ENCODE data around the gene SLC25A28.

Gene SLC25A28

GRCh38 chr10:99620711-99621453, 643 bp upstream of the SLC25A28 start:
- Histone ChIP-seq H3K4ac (ENCODE audit: low read length) (peak overlapping the region; percentile 25), H2BK12ac (ENCODE audit: low read length) (no peak overlapping the region), H3K9me3 (replicated peaks in 1 of 2; ENCODE audit: control insufficient read depth in 2 of 2, insufficient read depth in 1 of 2, low read depth in 1 of 2, low read length in 2 of 2) (no peaks in the 10 kb centered on the region), H2BK120ac (ENCODE audit: low read depth, low read length) (no peak overlapping the region), H3K27ac (replicated peaks; ENCODE audit: low read length) (peak overlapping the region; percentile 92), H4K8ac (ENCODE audit: low read depth, low read length) (no peak overlapping the region), H3K4me3 (ENCODE audit: low read length in 2 of 2) (peak overlapping the region; percentile 72 to 93), H3K9ac (ENCODE audit: low read depth, low read length, poor library complexity) (peak overlapping the region; percentile 96), H3K27me3 (ENCODE audit: control insufficient read depth in 3 of 3, insufficient read depth in 3 of 3, low read depth in 1 of 3, low read length in 3 of 3) (no peaks in the 10 kb centered on the region), H2AK5ac (ENCODE audit: low read depth, low read length) (peak overlapping the region; percentile 22), H3K4me1 (ENCODE audit: control insufficient read depth in 2 of 2, insufficient read depth in 1 of 2, low read depth in 1 of 2, low read length in 2 of 2) (peaks cover 5 to 13% of the 10 kb centered on the region in 2 donors), H3K14ac (ENCODE audit: low read length) (peak overlapping the region; percentile 77), H3K4me2 (ENCODE audit: insufficient read depth, low read length, poor library complexity, severe bottlenecking) (peak overlapping the region; percentile 91), H2AFZ (ENCODE audit: low read length) (peak overlapping the region; percentile 94), H4K91ac (ENCODE audit: low read depth, low read length, poor library complexity) (no peak overlapping the region), H3K36me3 (replicated peaks in 1 of 2; ENCODE audit: control insufficient read depth in 2 of 2, insufficient read depth in 2 of 2, low read length in 2 of 2) (no peaks in the 10 kb centered on the region), H3K79me1 (ENCODE audit: low read depth, low read length) (no peaks in the 10 kb centered on the region), H2BK5ac (ENCODE audit: low read length) (peak overlapping the region; percentile 95), H3K23ac (ENCODE audit: low read depth, low read length, poor library complexity) (peak overlapping the region; percentile 96), H2BK15ac (ENCODE audit: low read length) (peak overlapping the region; percentile 39), H3K18ac (ENCODE audit: low read length) (peak overlapping the region; percentile 95)
- WGBS, 2 donors (ENCODE audit: extremely low coverage in 2 of 2, insufficient read length in 2 of 2, insufficient replicate concordance in 1 of 2) = no CpG with 5 or more reads among the region's 78 CpGs
- peak; percentile 99 for DNase-seq (ENCODE audit: low spot score)

GRCh38 chr10:99619090-99619800, 994 bp downstream of the SLC25A28 start:
- H3K4me1 ChIP-seq (ENCODE audit: control insufficient read depth in 2 of 2, insufficient read depth in 1 of 2, low read depth in 1 of 2, low read length in 2 of 2) = peaks cover 5 to 13% of the 10 kb centered on the region in 2 donors
- H4K8ac ChIP-seq (ENCODE audit: low read depth, low read length) = no peak overlapping the region
- no peak overlapping the region for H2BK15ac ChIP-seq (ENCODE audit: low read length)
- no peaks in the 10 kb centered on the region for H3K9me3 ChIP-seq (replicated peaks in 1 of 2; ENCODE audit: control insufficient read depth in 2 of 2, insufficient read depth in 1 of 2, low read depth in 1 of 2, low read length in 2 of 2)
- H2AK5ac ChIP-seq (ENCODE audit: low read depth, low read length) = no peak overlapping the region
- peak overlapping the region; percentile 90 for H3K4me2 ChIP-seq (ENCODE audit: insufficient read depth, low read length, poor library complexity, severe bottlenecking)
- H2BK120ac ChIP-seq (ENCODE audit: low read depth, low read length) = no peak overlapping the region
- peak overlapping the region; percentile 76 to 92 for H3K4me3 ChIP-seq (ENCODE audit: low read length in 2 of 2)
- WGBS, 2 donors (ENCODE audit: extremely low coverage in 2 of 2, insufficient read length in 2 of 2, insufficient replicate concordance in 1 of 2) = 100% methylated on average over 1 to 2 of the region's 9 CpGs
- no peak overlapping the region for H2BK12ac ChIP-seq (ENCODE audit: low read length)
- H3K9ac ChIP-seq (ENCODE audit: low read depth, low read length, poor library complexity) = peak overlapping the region; percentile 9
- H2AFZ ChIP-seq (ENCODE audit: low read length) = peak overlapping the region; percentile 76
- H3K18ac ChIP-seq (ENCODE audit: low read length) = no peak overlapping the region
- H2BK5ac ChIP-seq (ENCODE audit: low read length) = no peak overlapping the region
- H3K79me1 ChIP-seq (ENCODE audit: low read depth, low read length) = no peaks in the 10 kb centered on the region
- H3K23ac ChIP-seq (ENCODE audit: low read depth, low read length, poor library complexity) = no peak overlapping the region
- H3K27me3 ChIP-seq (ENCODE audit: control insufficient read depth in 3 of 3, insufficient read depth in 3 of 3, low read depth in 1 of 3, low read length in 3 of 3) = no peaks in the 10 kb centered on the region
- peaks cover 0 to 11% of the 10 kb centered on the region in 2 donors for H3K36me3 ChIP-seq (replicated peaks in 1 of 2; ENCODE audit: control insufficient read depth in 2 of 2, insufficient read depth in 2 of 2, low read length in 2 of 2)
- no peak overlapping the region for H3K27ac ChIP-seq (replicated peaks; ENCODE audit: low read length)
- no peak for DNase-seq (ENCODE audit: low spot score)
- H4K91ac ChIP-seq (ENCODE audit: low read depth, low read length, poor library complexity) = no peak overlapping the region
- no peak overlapping the region for H3K14ac ChIP-seq (ENCODE audit: low read length)
- H3K4ac ChIP-seq (ENCODE audit: low read length) = no peak overlapping the region

GRCh38 chr10:99617696-99618095, 2.5 kb downstream of the SLC25A28 start:
- Histone ChIP-seq H3K27me3 (ENCODE audit: control insufficient read depth in 3 of 3, insufficient read depth in 3 of 3, low read depth in 1 of 3, low read length in 3 of 3) (no peaks in the 10 kb centered on the region), H2BK120ac (ENCODE audit: low read depth, low read length) (no peak overlapping the region), H3K4me2 (ENCODE audit: insufficient read depth, low read length, poor library complexity, severe bottlenecking) (no peak overlapping the region), H3K23ac (ENCODE audit: low read depth, low read length, poor library complexity) (no peak overlapping the region), H3K14ac (ENCODE audit: low read length) (no peak overlapping the region), H2AFZ (ENCODE audit: low read length) (no peak overlapping the region), H2BK12ac (ENCODE audit: low read length) (no peak overlapping the region), H3K36me3 (replicated peaks in 1 of 2; ENCODE audit: control insufficient read depth in 2 of 2, insufficient read depth in 2 of 2, low read length in 2 of 2) (peaks cover 0 to 17% of the 10 kb centered on the region in 2 donors), H2BK15ac (ENCODE audit: low read length) (no peak overlapping the region), H4K8ac (ENCODE audit: low read depth, low read length) (no peak overlapping the region), H3K4me3 (ENCODE audit: low read length in 2 of 2) (no peak overlapping the region), H3K27ac (replicated peaks; ENCODE audit: low read length) (no peak overlapping the region), H3K9ac (ENCODE audit: low read depth, low read length, poor library complexity) (no peak overlapping the region), H2BK5ac (ENCODE audit: low read length) (no peak overlapping the region), H4K91ac (ENCODE audit: low read depth, low read length, poor library complexity) (no peak overlapping the region), H3K4ac (ENCODE audit: low read length) (no peak overlapping the region), H3K4me1 (ENCODE audit: control insufficient read depth in 2 of 2, insufficient read depth in 1 of 2, low read depth in 1 of 2, low read length in 2 of 2) (peaks cover 5 to 13% of the 10 kb centered on the region in 2 donors), H3K79me1 (ENCODE audit: low read depth, low read length) (no peaks in the 10 kb centered on the region), H2AK5ac (ENCODE audit: low read depth, low read length) (no peak overlapping the region), H3K9me3 (replicated peaks in 1 of 2; ENCODE audit: control insufficient read depth in 2 of 2, insufficient read depth in 1 of 2, low read depth in 1 of 2, low read length in 2 of 2) (no peaks in the 10 kb centered on the region), H3K18ac (ENCODE audit: low read length) (no peak overlapping the region)
- no peak for DNase-seq (ENCODE audit: low spot score)
- no CpG with 5 or more reads among the region's 2 CpGs for WGBS, 2 donors (ENCODE audit: extremely low coverage in 2 of 2, insufficient read length in 2 of 2, insufficient replicate concordance in 1 of 2)

- peaks cover 3 to 13% of the 10 kb centered on the region in 2 donors for H3K4me1 ChIP-seq (ENCODE audit: control insufficient read depth in 2 of 2, insufficient read depth in 1 of 2, low read depth in 1 of 2, low read length in 2 of 2)
- H4K8ac ChIP-seq (ENCODE audit: low read depth, low read length) = no peak overlapping the region
- H2BK5ac ChIP-seq (ENCODE audit: low read length) = no peak overlapping the region
- H3K4ac ChIP-seq (ENCODE audit: low read length) = no peak overlapping the region
- WGBS, 2 donors (ENCODE audit: extremely low coverage in 2 of 2, insufficient read length in 2 of 2, insufficient replicate concordance in 1 of 2) = no CpG with 5 or more reads among the region's 4 CpGs
- no peak overlapping the region for H2AK5ac ChIP-seq (ENCODE audit: low read depth, low read length)
- H3K9ac ChIP-seq (ENCODE audit: low read depth, low read length, poor library complexity) = no peak overlapping the region
- DNase-seq (ENCODE audit: low spot score) = no peak
- H2BK15ac ChIP-seq (ENCODE audit: low read length) = no peak overlapping the region
- no peaks in the 10 kb centered on the region for H3K27me3 ChIP-seq (ENCODE audit: control insufficient read depth in 3 of 3, insufficient read depth in 3 of 3, low read depth in 1 of 3, low read length in 3 of 3)
- H2BK12ac ChIP-seq (ENCODE audit: low read length) = no peak overlapping the region
- no peak overlapping the region for H2AFZ ChIP-seq (ENCODE audit: low read length)
- no peak overlapping the region for H3K27ac ChIP-seq (replicated peaks; ENCODE audit: low read length)
- H2BK120ac ChIP-seq (ENCODE audit: low read depth, low read length) = no peak overlapping the region
- no peak overlapping the region for H3K23ac ChIP-seq (ENCODE audit: low read depth, low read length, poor library complexity)
- H4K91ac ChIP-seq (ENCODE audit: low read depth, low read length, poor library complexity) = no peak overlapping the region
- no peak overlapping the region for H3K14ac ChIP-seq (ENCODE audit: low read length)
- no peak overlapping the region for H3K18ac ChIP-seq (ENCODE audit: low read length)
- no peaks in the 10 kb centered on the region for H3K79me1 ChIP-seq (ENCODE audit: low read depth, low read length)
- H3K9me3 ChIP-seq (replicated peaks in 1 of 2; ENCODE audit: control insufficient read depth in 2 of 2, insufficient read depth in 1 of 2, low read depth in 1 of 2, low read length in 2 of 2) = no peaks in the 10 kb centered on the region
- no peak overlapping the region for H3K4me3 ChIP-seq (ENCODE audit: low read length in 2 of 2)
- peaks cover 8 to 37% of the 10 kb centered on the region in 2 donors for H3K36me3 ChIP-seq (replicated peaks in 1 of 2; ENCODE audit: control insufficient read depth in 2 of 2, insufficient read depth in 2 of 2, low read length in 2 of 2)
- no peak overlapping the region for H3K4me2 ChIP-seq (ENCODE audit: insufficient read depth, low read length, poor library complexity, severe bottlenecking)
Measured at GRCh38 chr10:99615426-99615825, 4.8 kb downstream of the SLC25A28 start.

Measured in neuronal stem cell (in vitro differentiated cells).